Ishikawa (cell line): ENCODE results near the gene IRAK1BP1.

Source experiments
- CEBPB ChIP-seq: IDR thresholded peaks from 2 replicates; pipeline ENCODE4 v1.6.1; 2012
- CREB1 ChIP-seq: IDR thresholded peaks from 2 replicates; pipeline ENCODE4 v1.6.1; 2012; ENCODE audit warnings: low read depth
- EGR1 ChIP-seq: IDR thresholded peaks from 2 replicates; pipeline ENCODE4 v1.6.1; 2012
- EP300 ChIP-seq: IDR thresholded peaks from 2 replicates; pipeline ENCODE4 v1.6.1; 2012; ENCODE audit warnings: borderline replicate concordance
- FOXM1 ChIP-seq: IDR thresholded peaks from 2 replicates; pipeline ENCODE4 v1.6.1; 2012; ENCODE audit warnings: low read depth, borderline replicate concordance
- NFIC ChIP-seq: IDR thresholded peaks from 2 replicates; pipeline ENCODE4 v1.6.1; 2012
- RAD21 ChIP-seq: IDR thresholded peaks from 2 replicates; pipeline ENCODE4 v1.6.1; 2012; ENCODE audit warnings: low read depth
- TAF1 ChIP-seq: IDR thresholded peaks from 2 replicates; pipeline ENCODE4 v1.6.1; 2012; ENCODE audit warnings: low read depth, mild to moderate bottlenecking
- TCF12 ChIP-seq: IDR thresholded peaks from 2 replicates; pipeline ENCODE4 v1.6.1; 2012; ENCODE audit warnings: low read depth
- TEAD4 ChIP-seq: IDR thresholded peaks from 2 replicates; pipeline ENCODE4 v1.6.1; 2012
- YY1 ChIP-seq: IDR thresholded peaks from 2 replicates; pipeline ENCODE4 v1.6.1; 2012; ENCODE audit warnings: low read depth
- ZBTB7A ChIP-seq: IDR thresholded peaks from 2 replicates; pipeline ENCODE4 v1.6.1; 2012; ENCODE audit warnings: low read depth
- TF ChIP-seq, protein P1 (sequence below): IDR thresholded peaks from 2 replicates; pipeline ENCODE4 v1.6.1; 2012
- TF ChIP-seq, protein P2 (sequence below): IDR thresholded peaks from 2 replicates; pipeline ENCODE4 v1.6.1; 2012
- TF ChIP-seq, protein P3 (sequence below): IDR thresholded peaks from 2 replicates; pipeline ENCODE4 v1.6.1; 2012; ENCODE audit warnings: low read depth, mild to moderate bottlenecking

IRAK1BP1 gene

DNA sequence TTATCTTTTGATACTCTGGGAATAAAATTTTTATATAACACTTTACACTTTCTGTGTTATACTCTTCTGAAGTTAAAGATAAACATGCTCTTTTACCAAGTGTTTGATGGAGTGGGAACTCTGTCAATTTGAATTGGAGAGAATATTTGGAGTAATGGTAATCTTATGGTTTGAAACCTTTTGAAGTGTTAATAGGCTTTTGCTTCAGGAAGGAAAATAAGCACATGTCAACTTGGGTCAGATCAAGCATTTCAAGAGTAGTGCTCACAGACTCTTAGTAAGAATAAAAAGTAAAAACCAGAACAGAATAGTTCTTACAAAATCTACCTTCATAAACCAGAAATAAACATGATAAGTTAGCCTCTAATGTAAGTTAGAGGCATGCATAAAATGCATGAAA, 24.4 kb upstream of the IRAK1BP1 start:
- TF ChIP-seq TAF1 (no peak), CREB1 (no peak), EP300 (no peak), RAD21 (no peak), EGR1 (no peak), FOXM1 (no peak), YY1 (no peak), TEAD4 (no peak), TCF12 (no peak), CEBPB (no peak), ZBTB7A (no peak), NFIC (no peak)
- TF ChIP-seq, protein P1, sequence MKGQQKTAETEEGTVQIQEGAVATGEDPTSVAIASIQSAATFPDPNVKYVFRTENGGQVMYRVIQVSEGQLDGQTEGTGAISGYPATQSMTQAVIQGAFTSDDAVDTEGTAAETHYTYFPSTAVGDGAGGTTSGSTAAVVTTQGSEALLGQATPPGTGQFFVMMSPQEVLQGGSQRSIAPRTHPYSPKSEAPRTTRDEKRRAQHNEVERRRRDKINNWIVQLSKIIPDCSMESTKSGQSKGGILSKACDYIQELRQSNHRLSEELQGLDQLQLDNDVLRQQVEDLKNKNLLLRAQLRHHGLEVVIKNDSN = no peak
- TF ChIP-seq, protein P2, sequence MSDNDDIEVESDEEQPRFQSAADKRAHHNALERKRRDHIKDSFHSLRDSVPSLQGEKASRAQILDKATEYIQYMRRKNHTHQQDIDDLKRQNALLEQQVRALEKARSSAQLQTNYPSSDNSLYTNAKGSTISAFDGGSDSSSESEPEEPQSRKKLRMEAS = no peak
- TF ChIP-seq, protein P3, sequence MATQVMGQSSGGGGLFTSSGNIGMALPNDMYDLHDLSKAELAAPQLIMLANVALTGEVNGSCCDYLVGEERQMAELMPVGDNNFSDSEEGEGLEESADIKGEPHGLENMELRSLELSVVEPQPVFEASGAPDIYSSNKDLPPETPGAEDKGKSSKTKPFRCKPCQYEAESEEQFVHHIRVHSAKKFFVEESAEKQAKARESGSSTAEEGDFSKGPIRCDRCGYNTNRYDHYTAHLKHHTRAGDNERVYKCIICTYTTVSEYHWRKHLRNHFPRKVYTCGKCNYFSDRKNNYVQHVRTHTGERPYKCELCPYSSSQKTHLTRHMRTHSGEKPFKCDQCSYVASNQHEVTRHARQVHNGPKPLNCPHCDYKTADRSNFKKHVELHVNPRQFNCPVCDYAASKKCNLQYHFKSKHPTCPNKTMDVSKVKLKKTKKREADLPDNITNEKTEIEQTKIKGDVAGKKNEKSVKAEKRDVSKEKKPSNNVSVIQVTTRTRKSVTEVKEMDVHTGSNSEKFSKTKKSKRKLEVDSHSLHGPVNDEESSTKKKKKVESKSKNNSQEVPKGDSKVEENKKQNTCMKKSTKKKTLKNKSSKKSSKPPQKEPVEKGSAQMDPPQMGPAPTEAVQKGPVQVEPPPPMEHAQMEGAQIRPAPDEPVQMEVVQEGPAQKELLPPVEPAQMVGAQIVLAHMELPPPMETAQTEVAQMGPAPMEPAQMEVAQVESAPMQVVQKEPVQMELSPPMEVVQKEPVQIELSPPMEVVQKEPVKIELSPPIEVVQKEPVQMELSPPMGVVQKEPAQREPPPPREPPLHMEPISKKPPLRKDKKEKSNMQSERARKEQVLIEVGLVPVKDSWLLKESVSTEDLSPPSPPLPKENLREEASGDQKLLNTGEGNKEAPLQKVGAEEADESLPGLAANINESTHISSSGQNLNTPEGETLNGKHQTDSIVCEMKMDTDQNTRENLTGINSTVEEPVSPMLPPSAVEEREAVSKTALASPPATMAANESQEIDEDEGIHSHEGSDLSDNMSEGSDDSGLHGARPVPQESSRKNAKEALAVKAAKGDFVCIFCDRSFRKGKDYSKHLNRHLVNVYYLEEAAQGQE = no peak

DNA sequence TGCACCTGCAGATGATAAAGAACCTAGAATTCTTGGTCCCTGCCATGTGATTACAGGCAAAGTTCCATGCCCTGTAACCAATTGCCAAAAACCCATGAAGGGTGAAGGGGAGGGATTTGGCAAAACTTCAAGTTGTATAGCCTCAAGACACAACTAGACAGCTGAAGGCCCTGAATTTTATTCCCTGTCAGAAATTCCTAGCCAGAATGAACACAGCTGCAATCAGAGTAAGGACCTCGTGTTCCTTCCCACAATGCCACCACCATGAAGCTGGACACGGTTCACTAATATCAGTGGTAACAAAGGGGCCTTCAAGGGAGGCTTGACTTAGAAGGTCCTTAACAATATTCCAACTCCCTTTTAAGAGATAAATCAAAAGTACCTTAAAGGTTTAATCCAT, 22.5 kb upstream of the IRAK1BP1 start:
- TF ChIP-seq ZBTB7A = no peak
- TF ChIP-seq NFIC = no peak
- no peak for TF ChIP-seq FOXM1
- no peak for TF ChIP-seq CEBPB
- no peak for TF ChIP-seq EP300
- TF ChIP-seq, protein P2 = no peak
- TF ChIP-seq TAF1 = no peak
- TF ChIP-seq, protein P3 = no peak
- no peak for TF ChIP-seq EGR1
- no peak for TF ChIP-seq RAD21
- TF ChIP-seq, protein P1 = no peak
- TF ChIP-seq CREB1 = no peak
- TF ChIP-seq YY1 = no peak

DNA sequence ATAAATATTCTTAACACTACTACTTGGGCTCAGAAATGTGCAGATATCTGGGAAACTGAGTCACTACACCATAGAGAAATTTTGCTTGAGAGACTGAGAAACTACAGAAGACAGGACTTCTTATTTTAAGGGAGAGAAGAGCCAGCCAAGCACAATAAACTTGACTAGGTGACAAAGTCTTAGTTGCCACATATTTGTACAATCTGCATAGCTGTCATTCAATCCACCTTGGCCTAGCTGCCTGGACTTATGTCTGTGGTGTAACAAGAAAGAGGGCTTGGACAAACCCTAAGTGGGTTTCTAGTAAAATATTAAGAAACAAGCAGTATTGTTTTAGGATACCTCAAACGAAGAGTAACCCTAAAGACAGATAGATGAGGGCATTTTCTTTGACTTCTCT, 21.8 kb upstream of the IRAK1BP1 start:
- no peak for TF ChIP-seq CEBPB
- TF ChIP-seq, protein P2 = no peak
- TF ChIP-seq RAD21 = no peak
- TF ChIP-seq ZBTB7A = no peak
- TF ChIP-seq CREB1 = no peak
- TF ChIP-seq EP300 = no peak
- no peak for TF ChIP-seq TAF1
- TF ChIP-seq NFIC = no peak
- TF ChIP-seq, protein P3 = no peak
- no peak for TF ChIP-seq FOXM1
- no peak for TF ChIP-seq EGR1
- TF ChIP-seq TCF12 = no peak
- TF ChIP-seq TEAD4 = no peak
- TF ChIP-seq YY1 = no peak
- TF ChIP-seq, protein P1 = no peak

DNA sequence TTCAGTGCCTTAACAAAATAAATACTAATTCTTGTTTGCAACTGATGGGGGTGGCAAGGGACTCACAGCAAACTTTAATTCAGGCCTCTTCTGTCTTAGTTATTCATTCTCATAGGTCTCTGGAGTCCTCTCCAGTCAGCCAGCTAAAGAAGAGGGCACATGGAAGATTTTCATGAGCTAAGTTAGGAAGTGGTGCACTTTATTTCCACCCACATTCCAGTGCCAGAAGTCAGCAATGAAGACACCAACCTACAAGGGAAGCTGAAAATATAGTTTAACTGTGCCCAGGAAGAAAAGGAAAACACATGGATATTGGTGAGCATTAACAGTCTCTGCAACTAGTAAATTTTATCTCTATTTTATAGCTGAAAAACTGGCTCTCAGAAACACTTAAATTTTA, 16.7 kb upstream of the IRAK1BP1 start:
- TF ChIP-seq, protein P3 = no peak
- TF ChIP-seq ZBTB7A = no peak
- TF ChIP-seq NFIC = no peak
- no peak for TF ChIP-seq EP300
- TF ChIP-seq TAF1 = no peak
- no peak for TF ChIP-seq TCF12
- TF ChIP-seq TEAD4 = no peak
- no peak for TF ChIP-seq FOXM1
- TF ChIP-seq, protein P2 = no peak
- no peak for TF ChIP-seq RAD21
- TF ChIP-seq, protein P1 = no peak
- no peak for TF ChIP-seq CEBPB
